HepG2 (cell line): ENCODE measurements around the gene COX4I2. TPM values are rescaled to one million over a fixed set of nuclear protein-coding genes. Genes with fewer than 3 reads are reported as not detected.

Source experiments
- CBX5 ChIP-seq: sonication (generic); formaldehyde crosslinking; IDR thresholded peaks from 2 replicates; pipeline ENCODE4 v1.4.0; 2020; ENCODE audit warnings: missing genetic modification reagents, borderline replicate concordance
- EED ChIP-seq: sonication (generic); formaldehyde crosslinking; IDR thresholded peaks from 2 replicates; pipeline ENCODE4 v1.5.0; 2020; ENCODE audit warnings: mild to moderate bottlenecking, missing genetic modification reagents
- FOXK1 ChIP-seq: sonication (generic); formaldehyde crosslinking; IDR thresholded peaks from 2 replicates; pipeline ENCODE4 v1.4.0; 2020; ENCODE audit warnings: low read depth, missing genetic modification reagents, borderline replicate concordance
- GABPB1 ChIP-seq: IDR thresholded peaks from 2 replicates; pipeline ENCODE4 v1.6.1; 2016; ENCODE audit warnings: mild to moderate bottlenecking, missing genetic modification reagents, moderate library complexity, missing compliant biosample characterization
- GATAD1 ChIP-seq: IDR thresholded peaks from 2 replicates; pipeline ENCODE4 v1.6.1; 2016; ENCODE audit warnings: missing genetic modification reagents, missing compliant biosample characterization
- GLMP ChIP-seq: sonication (generic); formaldehyde crosslinking; IDR thresholded peaks from 2 replicates; pipeline ENCODE4 v1.9.0; 2021; ENCODE audit warnings: missing genetic modification reagents, mild to moderate bottlenecking, borderline replicate concordance
- HOXA3 ChIP-seq: sonication (generic); formaldehyde crosslinking; IDR thresholded peaks from 2 replicates; pipeline ENCODE4 v1.5.0; 2020; ENCODE audit warnings: missing genetic modification reagents
- NKX3-1 ChIP-seq: sonication (generic); formaldehyde crosslinking; IDR thresholded peaks from 2 replicates; pipeline ENCODE4 v1.5.0; 2020; ENCODE audit warnings: missing genetic modification reagents
- NR0B2 ChIP-seq: sonication (generic); formaldehyde crosslinking; IDR thresholded peaks from 2 replicates; pipeline ENCODE4 v1.4.0; 2020; ENCODE audit warnings: mild to moderate bottlenecking, missing genetic modification reagents
- PPARG ChIP-seq: conservative IDR thresholded peaks from 2 replicates; pipeline ENCODE4 v1.6.1; 2016; ENCODE audit warnings: missing biosample characterization, missing genetic modification reagents
- PRDM10 ChIP-seq: sonication (generic); formaldehyde crosslinking; IDR thresholded peaks from 2 replicates; pipeline ENCODE4 v1.4.0; 2020; ENCODE audit warnings: low read depth, missing genetic modification reagents
- SALL2 ChIP-seq: sonication (generic); formaldehyde crosslinking; IDR thresholded peaks from 2 replicates; pipeline ENCODE4 v1.8.1; 2023; ENCODE audit warnings: mild to moderate bottlenecking, missing genetic modification reagents, inconsistent platforms
- TAF15 ChIP-seq: fragments of 200-400 bp; formaldehyde crosslinking; IDR thresholded peaks from one replicate; pipeline ENCODE4 v1.6.1; 2018; ENCODE audit warnings: mild to moderate bottlenecking, low read depth, low read length; ENCODE audit not compliant: poor library complexity, severe bottlenecking
- ZNF160 ChIP-seq: sonication (generic); formaldehyde crosslinking; IDR thresholded peaks from 2 replicates; pipeline ENCODE4 v1.8.0; 2022; ENCODE audit warnings: mild to moderate bottlenecking, inconsistent platforms, missing genetic modification reagents
- ZNF3 ChIP-seq: IDR thresholded peaks from 2 replicates; pipeline ENCODE4 v1.7.0; 2017; ENCODE audit warnings: inconsistent platforms
- ZNF329 ChIP-seq: sonication (generic); formaldehyde crosslinking; IDR thresholded peaks from 2 replicates; pipeline ENCODE4 v1.9.0; 2021; ENCODE audit warnings: low read depth, mild to moderate bottlenecking, missing genetic modification reagents
- ZNF644 ChIP-seq: IDR thresholded peaks from 2 replicates; pipeline ENCODE4 v1.6.1; 2016; ENCODE audit warnings: low read depth
- ZNF777 ChIP-seq: sonication (generic); formaldehyde crosslinking; IDR thresholded peaks from 2 replicates; pipeline ENCODE4 v1.4.0; 2020; ENCODE audit warnings: missing genetic modification reagents
- polyA plus RNA-seq, 8 experiments: library from polyadenylated mRNA; depleted of rRNA in 3 of 8; stranded (reverse) in 7 of 8; unstranded in 1 of 8; fragments of >200 nt; fragmentation: Illumina TruSeq in 4 of 8; extraction: Trizol in 4 of 8; gene quantifications; 2 replicates each; pipeline versions ENCODE4 v1.2.1 to v1.2.3, GENCODE V29; 2011 to 2016; ENCODE audit warnings: low read depth in 4 of 8, missing spikeins in 1 of 8, mixed read lengths in 1 of 8; ENCODE audit not compliant: insufficient read depth in 1 of 8
- total RNA-seq, 5 experiments: library from RNA; depleted of rRNA; stranded (reverse); fragments of >200 nt; fragmentation: Illumina TruSeq; extraction: Trizol; gene quantifications; 2 replicates each; pipeline ENCODE4 v1.2.3, GENCODE V29; 2016; ENCODE audit warnings: low read depth in 1 of 5
- TF ChIP-seq, protein P1 (sequence below): IDR thresholded peaks from 2 replicates; pipeline ENCODE4 v1.6.1; 2012; ENCODE audit warnings: low read length, improper control_type of control experiment

COX4I2 gene
- total and polyA plus RNA-seq, 2 of the 13 experiments (the other 11 are each of a cell fraction or from before 2014, with no cell fraction given) = 1.1 TPM; not detected in 1

- TF ChIP-seq GLMP (no peak), HOXA3 (CRISPR knock-in tag) (peak; percentile 75), CBX5 (peak; percentile 82), TAF15 (peak; percentile 54), PRDM10 (CRISPR knock-in tag) (0 out of 2 replicates have a peak, but pooled peaks have one; percentile 66), SALL2 (CRISPR knock-in tag) (peak; percentile 88), ZNF3 (CRISPR knock-in tag) (no peak; the same call in 1 of the 2 replicates), GABPB1 (CRISPR knock-in tag) (peak; percentile 55), ZNF644 (CRISPR knock-in tag) (no peak; the same call in 1 of the 2 replicates), NKX3-1 (CRISPR knock-in tag) (peak; percentile 20), ZNF329 (0 out of 2 replicates have a peak, but pooled peaks have one; percentile 46), FOXK1 (CRISPR knock-in tag) (peak; percentile 9; the same call in 1 of the 2 replicates), EED (CRISPR knock-in tag) (peak; percentile 88), PPARG (CRISPR knock-in tag) (peak; percentile 27), ZNF777 (peak; percentile 15; the same call in 1 of the 2 replicates), NR0B2 (CRISPR knock-in tag) (peak; percentile 89), GATAD1 (CRISPR knock-in tag) (peak; percentile 59; the same call in 1 of the 2 replicates), ZNF160 (CRISPR knock-in tag) (peak; percentile 24; the same call in 1 of the 2 replicates)
- TF ChIP-seq, protein P1, sequence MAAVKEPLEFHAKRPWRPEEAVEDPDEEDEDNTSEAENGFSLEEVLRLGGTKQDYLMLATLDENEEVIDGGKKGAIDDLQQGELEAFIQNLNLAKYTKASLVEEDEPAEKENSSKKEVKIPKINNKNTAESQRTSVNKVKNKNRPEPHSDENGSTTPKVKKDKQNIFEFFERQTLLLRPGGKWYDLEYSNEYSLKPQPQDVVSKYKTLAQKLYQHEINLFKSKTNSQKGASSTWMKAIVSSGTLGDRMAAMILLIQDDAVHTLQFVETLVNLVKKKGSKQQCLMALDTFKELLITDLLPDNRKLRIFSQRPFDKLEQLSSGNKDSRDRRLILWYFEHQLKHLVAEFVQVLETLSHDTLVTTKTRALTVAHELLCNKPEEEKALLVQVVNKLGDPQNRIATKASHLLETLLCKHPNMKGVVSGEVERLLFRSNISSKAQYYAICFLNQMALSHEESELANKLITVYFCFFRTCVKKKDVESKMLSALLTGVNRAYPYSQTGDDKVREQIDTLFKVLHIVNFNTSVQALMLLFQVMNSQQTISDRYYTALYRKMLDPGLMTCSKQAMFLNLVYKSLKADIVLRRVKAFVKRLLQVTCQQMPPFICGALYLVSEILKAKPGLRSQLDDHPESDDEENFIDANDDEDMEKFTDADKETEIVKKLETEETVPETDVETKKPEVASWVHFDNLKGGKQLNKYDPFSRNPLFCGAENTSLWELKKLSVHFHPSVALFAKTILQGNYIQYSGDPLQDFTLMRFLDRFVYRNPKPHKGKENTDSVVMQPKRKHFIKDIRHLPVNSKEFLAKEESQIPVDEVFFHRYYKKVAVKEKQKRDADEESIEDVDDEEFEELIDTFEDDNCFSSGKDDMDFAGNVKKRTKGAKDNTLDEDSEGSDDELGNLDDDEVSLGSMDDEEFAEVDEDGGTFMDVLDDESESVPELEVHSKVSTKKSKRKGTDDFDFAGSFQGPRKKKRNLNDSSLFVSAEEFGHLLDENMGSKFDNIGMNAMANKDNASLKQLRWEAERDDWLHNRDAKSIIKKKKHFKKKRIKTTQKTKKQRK = no peak
These were observed 30.7 kb upstream of the COX4I2 start (continued) for GRCh38 chr20:31606804-31607639.
